Heart left ventricle (tissue), 13 donors: ENCODE measurements around the gene ERCC6L.

ENCODE experiments used
- CTCF ChIP-seq, 12 donors: fragments of 200-600 bp; sonication (generic) in 4 of 12; IDR thresholded peaks; one replicate each; pipeline versions ENCODE4 v1.5.0 to v1.8.0; 2018 to 2022; ENCODE audit warnings: antibody characterized with exemption in 12 of 12, mild to moderate bottlenecking in 5 of 12
- POLR2A ChIP-seq, 2 donors: fragments of 450-650 bp; IDR thresholded peaks; one replicate each; pipeline ENCODE4 v1.6.1; 2017; ENCODE audit warnings: antibody characterized with exemption in 2 of 2, mild to moderate bottlenecking in 2 of 2, moderate library complexity in 2 of 2
- donor health status: ischemic (EF 13 %, LVEDD 7.1; RV severe dilation, severe dysfunction).
- donor health status: DM: no; HTN: yes; CAD: no.
- donor health status: DM: no; HTN: no; CAD: no.
- donor health status: ischemic (EF 25% LVEDD 6.9; RV normal size, moderate dysfunction).
- donor health status: ischemic (EF 25% LVEDD 5.7; RV mildly dilated, moderate dysfunction).
- donor health status: ischemic (EF 35%, LVEDD 5.7; RV mildly dilated, moderate dysfunction).
- donor health status: nonischemic (EF 11% LVEDD 7.7; RV severe dilation, severe dysfunction).
- donor health status: DM: yes; HTN: yes; CAD: no.
- donor health status: PGD.
- donor health status: ischemic (EF 29% LVEDD 5.4; RV normal size, mild dysfunction).
- donor health status: nonischemic (EF 23%, LVEDD 6.1; RV moderate dilation, normal function).

GRCh38 chrX:72282302-72282701 lies 43.5 kb upstream of the ERCC6L start:
- no peak for TF ChIP-seq CTCF (IDR thresholded peaks at IDR 0.05)
- no peak for TF ChIP-seq POLR2A (IDR thresholded peaks at IDR 0.05)
